Measurements from ENCODE around the gene GPR153. TPM values are rescaled to one million over a fixed set of nuclear protein-coding genes. Genes with fewer than 3 reads are reported as not detected.
A peak's percentile ranks its signal among the peaks of the same experiment; 100 is the strongest.

Gene GPR153
- total and polyA plus RNA-seq, 2 donors from 2014 or later, result 1.1 to 8.6 TPM

DNA sequence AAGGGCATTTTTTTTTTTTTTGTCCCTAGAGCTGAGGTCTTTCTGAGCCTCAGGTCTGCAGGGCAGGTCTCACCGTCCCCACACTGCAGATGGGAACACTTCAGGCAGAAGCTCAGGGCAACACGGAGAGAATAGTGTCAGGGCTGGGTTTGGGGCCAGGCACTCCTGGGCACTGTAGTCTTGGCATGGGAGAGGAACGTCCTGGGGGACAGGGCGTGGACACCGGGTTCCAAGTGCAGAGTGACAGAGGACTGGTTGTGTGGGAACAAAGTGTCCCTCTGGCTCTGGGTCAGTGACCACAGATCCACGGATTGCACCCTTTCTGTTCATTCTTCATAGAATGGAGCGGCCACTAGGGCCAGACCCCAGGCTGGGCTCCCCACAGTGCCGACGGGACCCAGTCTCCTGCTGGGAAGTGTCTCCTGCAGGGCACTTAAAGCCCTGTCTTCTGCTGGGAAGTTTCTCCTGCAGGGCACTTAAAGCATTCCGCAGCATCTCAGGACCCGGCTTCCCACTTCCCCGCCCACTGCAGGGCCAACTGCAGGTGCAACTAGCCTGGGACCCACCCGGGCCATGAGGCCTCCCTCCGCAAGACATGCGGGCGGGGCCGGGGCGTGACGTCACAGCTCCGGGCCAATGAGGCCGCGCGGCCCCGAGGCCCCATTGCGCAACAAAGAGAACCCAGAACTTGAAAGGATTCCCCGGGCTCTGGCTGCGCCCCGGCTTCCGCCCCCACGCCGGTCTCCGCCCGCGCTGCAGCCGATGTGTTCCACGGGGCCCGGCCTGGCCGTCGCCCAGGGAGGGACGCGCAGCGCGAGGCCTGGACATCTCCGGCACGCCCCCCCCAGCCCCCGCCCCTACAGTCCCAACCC lies 1.2 kb downstream of the GPR153 start:
- Histone ChIP-seq H3K9ac (ENCODE audit: low read length in 3 of 3) (no peak overlapping the region), H3K9me3 (ENCODE audit: control insufficient read depth in 2 of 3, insufficient read depth in 1 of 3, low read length in 3 of 3) (no peaks in the 10 kb centered on the region), H3K27ac (ENCODE audit: low read depth in 2 of 2, low read length in 2 of 2) (no peak overlapping the region), H3K4me1 (ENCODE audit: control insufficient read depth in 2 of 3, insufficient read depth in 2 of 3, low read depth in 1 of 3, low read length in 3 of 3) (peaks cover 0 to 7% (median 2%) of the 10 kb centered on the region in 3 donors), H3K4me3 (ENCODE audit: low read length in 3 of 3) (no peak overlapping the region), H3K36me3 (ENCODE audit: control insufficient read depth in 2 of 3, insufficient read depth in 3 of 3, low read length in 3 of 3) (no peaks in the 10 kb centered on the region), H3K27me3 (ENCODE audit: control insufficient read depth, insufficient read depth, low read length) (no peaks in the 10 kb centered on the region)
- FAIRE-seq (no peak), DNase-seq (peak; percentile 76 to 94 (median 85))
- TF ChIP-seq, protein P1, sequence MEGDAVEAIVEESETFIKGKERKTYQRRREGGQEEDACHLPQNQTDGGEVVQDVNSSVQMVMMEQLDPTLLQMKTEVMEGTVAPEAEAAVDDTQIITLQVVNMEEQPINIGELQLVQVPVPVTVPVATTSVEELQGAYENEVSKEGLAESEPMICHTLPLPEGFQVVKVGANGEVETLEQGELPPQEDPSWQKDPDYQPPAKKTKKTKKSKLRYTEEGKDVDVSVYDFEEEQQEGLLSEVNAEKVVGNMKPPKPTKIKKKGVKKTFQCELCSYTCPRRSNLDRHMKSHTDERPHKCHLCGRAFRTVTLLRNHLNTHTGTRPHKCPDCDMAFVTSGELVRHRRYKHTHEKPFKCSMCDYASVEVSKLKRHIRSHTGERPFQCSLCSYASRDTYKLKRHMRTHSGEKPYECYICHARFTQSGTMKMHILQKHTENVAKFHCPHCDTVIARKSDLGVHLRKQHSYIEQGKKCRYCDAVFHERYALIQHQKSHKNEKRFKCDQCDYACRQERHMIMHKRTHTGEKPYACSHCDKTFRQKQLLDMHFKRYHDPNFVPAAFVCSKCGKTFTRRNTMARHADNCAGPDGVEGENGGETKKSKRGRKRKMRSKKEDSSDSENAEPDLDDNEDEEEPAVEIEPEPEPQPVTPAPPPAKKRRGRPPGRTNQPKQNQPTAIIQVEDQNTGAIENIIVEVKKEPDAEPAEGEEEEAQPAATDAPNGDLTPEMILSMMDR (IDR thresholded peaks at IDR 0.05; ENCODE audit: borderline replicate concordance, extremely low read depth, insufficient read depth), result no peak
- intact Hi-C loops (cut with DNase I), result loop anchor here (10.0 kb wide), 1 partner anchor 85 kb away; no protein-coding TSS in a partner anchor

DNA sequence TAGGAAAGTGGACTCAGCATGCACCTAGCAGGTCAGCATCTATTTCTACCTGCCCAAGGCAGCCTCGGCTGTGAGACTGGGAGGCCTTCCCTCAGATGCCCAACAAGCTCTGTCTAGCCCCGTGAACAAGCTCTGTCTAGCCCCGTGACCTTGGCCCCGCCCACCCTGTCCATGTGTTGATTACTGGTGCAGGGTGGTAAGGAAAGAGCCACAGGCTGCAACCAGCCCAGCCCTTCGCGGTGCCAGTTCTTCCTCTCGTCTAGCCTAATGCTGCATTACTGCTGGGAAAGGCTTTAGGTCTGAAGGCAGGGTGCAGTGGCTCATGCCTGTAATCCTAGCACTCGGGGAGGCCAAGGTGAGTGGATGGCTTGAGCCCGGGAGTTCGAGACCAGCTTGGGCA lies 2.2 kb downstream of the GPR153 start:
- intact Hi-C loops (cut with DNase I), result loop anchor here (10.0 kb wide), 1 partner anchor 86 kb away; no protein-coding TSS in a partner anchor
- no peak overlapping the region for H3K9ac ChIP-seq (ENCODE audit: low read length in 3 of 3)

DNA sequence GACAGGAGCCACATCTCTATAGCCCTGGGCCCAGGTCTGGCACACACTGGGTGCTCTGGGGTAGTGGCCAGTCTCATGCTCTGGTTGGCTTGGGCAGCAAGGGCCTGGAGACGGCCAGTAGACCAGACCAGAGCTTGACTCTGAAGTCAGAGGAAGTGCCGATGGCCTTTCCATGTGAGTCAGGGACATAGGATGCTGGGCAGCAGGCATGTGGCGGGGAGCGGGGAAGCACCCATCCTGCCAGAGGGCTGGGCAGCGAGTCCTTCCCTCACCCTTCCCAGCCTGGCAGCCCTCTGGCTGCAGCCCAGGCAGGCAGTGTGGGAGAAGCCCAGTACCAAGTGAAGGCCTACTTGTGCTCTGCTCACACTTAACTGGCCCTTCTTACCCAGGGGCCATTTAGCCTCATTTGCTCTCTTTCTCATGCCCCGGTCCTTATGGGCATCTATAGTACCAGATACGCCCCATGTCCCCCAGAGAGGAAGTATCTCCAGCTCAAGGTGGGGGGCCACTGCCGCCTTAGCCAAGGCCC lies 3.3 kb downstream of the GPR153 start:
- Histone ChIP-seq H3K27ac (ENCODE audit: low read depth in 2 of 2, low read length in 2 of 2) (no peak overlapping the region), H3K4me1 (ENCODE audit: control insufficient read depth in 2 of 3, insufficient read depth in 2 of 3, low read depth in 1 of 3, low read length in 3 of 3) (peaks cover 0 to 4% (median 0%) of the 10 kb centered on the region in 3 donors), H3K27me3 (ENCODE audit: control insufficient read depth, insufficient read depth, low read length) (no peaks in the 10 kb centered on the region), H3K4me3 (ENCODE audit: low read length in 3 of 3) (no peak overlapping the region), H3K9ac (ENCODE audit: low read length in 3 of 3) (no peak overlapping the region), H3K36me3 (ENCODE audit: control insufficient read depth in 2 of 3, insufficient read depth in 3 of 3, low read length in 3 of 3) (no peaks in the 10 kb centered on the region), H3K9me3 (ENCODE audit: control insufficient read depth in 2 of 3, insufficient read depth in 1 of 3, low read length in 3 of 3) (no peaks in the 10 kb centered on the region)
- FAIRE-seq (no peak), DNase-seq (no peak)
- intact Hi-C loops (cut with DNase I), result loop anchor here (10.0 kb wide), 1 partner anchor 87 kb away; no protein-coding TSS in a partner anchor
- TF ChIP-seq, protein P1 (IDR thresholded peaks at IDR 0.05; ENCODE audit: borderline replicate concordance, extremely low read depth, insufficient read depth), result no peak

More for the DNA sequence above, 2.2 kb downstream of the GPR153 start:
- DNase-seq (no peak), FAIRE-seq (no peak)
- H3K4me1 ChIP-seq (ENCODE audit: control insufficient read depth in 2 of 3, insufficient read depth in 2 of 3, low read depth in 1 of 3, low read length in 3 of 3), result peaks cover 0 to 7% (median 2%) of the 10 kb centered on the region in 3 donors
- no peaks in the 10 kb centered on the region for H3K36me3 ChIP-seq (ENCODE audit: control insufficient read depth in 2 of 3, insufficient read depth in 3 of 3, low read length in 3 of 3)
- TF ChIP-seq, protein P1 (IDR thresholded peaks at IDR 0.05; ENCODE audit: borderline replicate concordance, extremely low read depth, insufficient read depth), result no peak
- no peaks in the 10 kb centered on the region for H3K9me3 ChIP-seq (ENCODE audit: control insufficient read depth in 2 of 3, insufficient read depth in 1 of 3, low read length in 3 of 3)
- no peak overlapping the region for H3K27ac ChIP-seq (ENCODE audit: low read depth in 2 of 2, low read length in 2 of 2)
- H3K4me3 ChIP-seq (ENCODE audit: low read length in 3 of 3), result no peak overlapping the region
- H3K27me3 ChIP-seq (ENCODE audit: control insufficient read depth, insufficient read depth, low read length), result no peaks in the 10 kb centered on the region
